NCI-H1417 (cell line): ENCODE data around the gene CCDC178.
A peak's percentile ranks its signal among the peaks of the same experiment; 100 is the strongest.

Source experiments
- DNase-seq, 3 experiments: peaks; one replicate each; lab custom pipeline; 2025; lab: John Stamatoyannopoulos, UW

CCDC178 gene

DNA sequence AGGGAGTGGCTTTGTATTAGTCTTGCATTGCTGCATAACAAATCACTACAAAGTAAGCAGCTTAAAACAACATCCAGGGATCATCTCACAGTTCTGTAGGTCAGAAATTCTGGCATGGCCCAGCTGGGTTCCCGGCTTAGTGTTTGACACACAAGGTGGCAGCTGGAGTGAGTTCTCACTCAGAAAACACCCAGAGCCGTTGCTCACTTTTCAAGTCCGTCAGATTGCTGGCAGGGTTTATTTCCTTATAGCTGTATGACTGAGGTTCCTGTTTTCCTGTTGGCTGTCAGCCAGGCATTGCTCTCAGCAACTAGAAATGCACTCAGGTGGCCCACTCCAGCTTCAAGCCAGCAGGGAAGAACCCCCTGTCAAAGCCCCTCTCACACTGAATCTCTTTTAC is 324.1 kb downstream of the CCDC178 start:
- DNase-seq: peak; percentile 4 to 38 (median 30)

DNA sequence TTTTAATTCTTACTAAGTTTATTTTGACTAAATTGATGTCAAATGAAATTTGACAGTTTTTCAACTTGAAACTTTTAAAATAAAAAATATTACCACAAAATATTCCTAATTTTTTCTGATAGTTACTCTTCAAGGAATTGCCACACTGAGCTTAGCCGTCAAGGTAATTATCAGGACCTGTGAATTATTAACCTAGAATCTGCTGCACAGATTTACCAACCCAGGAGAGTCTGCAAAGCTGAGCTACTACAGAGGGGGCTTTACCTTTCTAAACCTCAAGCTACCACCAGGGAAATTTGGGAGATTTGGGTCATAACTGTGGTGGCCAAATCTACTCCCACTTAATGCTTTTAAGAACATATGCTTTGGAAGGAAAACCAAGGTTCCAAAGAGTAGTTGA is 324.6 kb downstream of the CCDC178 start:
- no peak for DNase-seq

DNA sequence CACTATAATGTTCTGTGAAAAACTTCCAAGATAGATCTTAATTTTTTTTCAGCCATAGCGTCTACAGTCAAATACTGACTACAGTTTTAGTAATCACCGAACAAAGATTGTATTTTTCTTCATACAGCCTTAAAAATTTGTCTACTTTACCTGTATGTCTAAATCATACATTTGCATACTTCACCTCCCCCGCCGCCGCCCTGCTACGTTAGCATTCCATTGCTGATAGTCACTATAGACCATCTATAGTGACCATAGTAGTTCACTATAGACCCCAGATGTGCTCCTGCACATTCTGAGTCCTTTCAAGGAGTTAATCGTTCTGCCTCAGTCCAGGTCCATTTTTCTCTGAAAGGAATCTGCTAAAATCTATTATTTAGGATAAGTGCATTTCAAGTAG is 325.0 kb downstream of the CCDC178 start:
- no peak for DNase-seq

DNA sequence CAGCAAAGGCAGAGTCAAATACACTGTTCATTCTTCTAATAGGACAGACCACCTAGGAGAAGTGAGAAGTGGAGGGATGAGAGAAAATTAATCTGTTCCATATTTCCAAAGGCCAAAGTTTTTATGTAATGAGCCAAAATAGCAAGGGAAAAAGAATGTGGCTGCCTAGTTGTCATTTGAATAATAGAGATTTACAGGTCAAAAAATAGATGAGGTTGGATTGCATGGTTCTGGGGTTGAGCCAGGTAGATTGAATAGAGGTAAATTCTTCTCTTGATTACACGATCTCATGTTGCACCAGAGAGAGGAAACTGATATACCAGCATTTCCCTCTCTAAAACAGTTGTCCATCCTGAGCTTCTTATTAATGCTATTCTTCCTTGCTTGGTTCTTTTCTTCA is 325.8 kb downstream of the CCDC178 start:
- DNase-seq: no peak

DNA sequence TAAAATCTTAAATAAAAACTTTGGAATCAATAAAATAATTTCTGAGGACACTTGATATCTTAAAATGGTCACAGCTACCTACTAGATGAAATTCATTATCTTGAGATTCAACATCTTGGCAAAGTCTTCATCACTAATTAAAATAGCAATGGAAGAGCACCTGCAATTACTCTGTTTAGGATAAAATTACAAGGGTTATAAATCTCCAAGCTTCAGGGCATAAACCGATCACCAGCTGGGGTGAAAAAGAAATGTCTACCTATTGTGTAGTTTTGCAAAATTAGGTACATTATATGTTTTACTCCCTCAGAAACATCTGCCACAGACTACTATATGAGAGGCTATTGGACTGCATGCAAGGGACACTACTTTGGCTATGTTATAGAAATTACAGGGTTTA is 327.1 kb downstream of the CCDC178 start:
- peak in 1 of 3 experiments; percentile 65 for DNase-seq

DNA sequence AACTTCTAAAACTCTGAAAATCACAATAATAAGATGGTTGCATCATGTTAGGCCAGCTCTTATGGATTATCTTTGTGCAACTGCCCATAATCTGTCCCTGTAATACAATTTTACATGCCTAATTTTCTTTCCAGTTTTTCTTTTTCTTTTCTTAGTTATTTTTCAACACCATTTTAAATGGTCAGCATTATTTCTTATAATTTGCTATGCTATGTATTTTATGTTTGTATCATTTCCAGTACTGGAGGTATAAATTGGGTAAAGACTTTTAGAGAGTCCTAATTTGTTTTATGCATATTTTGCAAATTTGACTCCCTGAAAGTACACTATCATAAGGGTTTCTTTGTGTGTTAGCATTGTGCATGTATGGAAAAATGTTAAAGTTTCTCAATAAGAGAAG is 333.0 kb downstream of the CCDC178 start:
- DNase-seq: no peak

DNA sequence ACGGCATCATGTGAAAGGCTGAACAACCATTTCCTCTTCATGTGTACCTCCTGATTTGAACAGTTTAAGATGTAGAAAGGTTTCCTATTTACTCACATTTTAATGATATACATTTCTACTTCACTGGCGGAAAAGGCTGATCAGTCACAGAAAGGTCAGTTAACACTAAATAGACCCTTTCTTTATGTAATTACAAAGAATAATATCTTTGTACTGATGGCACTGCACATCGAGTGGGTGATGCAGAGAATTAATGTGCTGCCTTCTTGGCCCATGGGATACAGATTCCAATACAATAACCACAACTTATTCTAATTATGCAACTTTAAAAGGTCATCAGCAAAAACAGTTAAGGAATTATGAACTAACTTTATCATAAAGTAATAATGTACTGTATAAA is 339.2 kb downstream of the CCDC178 start:
- no peak for DNase-seq

DNA sequence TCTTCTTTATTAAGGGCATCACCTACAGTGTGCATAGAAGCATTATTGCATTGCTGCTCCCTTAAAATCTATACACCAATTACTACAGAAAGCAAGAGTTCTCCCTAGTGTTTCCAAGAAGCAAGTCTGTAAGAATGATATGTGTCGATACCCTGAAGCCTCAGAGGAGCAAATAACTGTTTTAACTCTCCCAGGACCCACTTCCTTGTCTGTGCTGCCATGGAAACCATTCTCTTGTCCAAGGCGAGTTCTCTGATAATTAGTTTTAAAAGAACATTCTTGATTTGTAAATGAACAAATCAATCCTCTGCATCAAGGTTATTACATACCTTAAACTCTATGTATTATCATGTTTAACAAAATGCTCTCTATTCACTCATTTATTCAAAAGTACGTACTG is 340.9 kb downstream of the CCDC178 start:
- DNase-seq: no peak

DNA sequence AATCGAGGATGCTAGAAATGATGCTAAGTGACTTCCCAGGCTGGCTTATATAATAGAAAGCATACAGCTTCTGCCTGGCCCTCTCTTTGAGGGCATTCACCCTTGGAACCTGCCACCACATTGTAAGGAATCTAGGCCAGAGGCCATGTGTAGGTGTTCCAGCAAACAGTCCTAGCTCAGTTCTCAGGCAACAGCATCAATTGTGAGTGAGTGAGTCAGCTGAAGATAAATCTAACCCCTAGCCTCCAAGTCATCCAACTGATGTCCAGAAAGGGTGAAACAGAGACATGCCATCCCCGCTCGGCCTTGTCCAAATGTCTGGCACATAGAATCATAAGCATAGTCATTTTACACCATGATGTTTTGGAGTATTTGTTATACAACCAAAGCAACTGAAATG is 343.4 kb downstream of the CCDC178 start:
- DNase-seq: no peak

DNA sequence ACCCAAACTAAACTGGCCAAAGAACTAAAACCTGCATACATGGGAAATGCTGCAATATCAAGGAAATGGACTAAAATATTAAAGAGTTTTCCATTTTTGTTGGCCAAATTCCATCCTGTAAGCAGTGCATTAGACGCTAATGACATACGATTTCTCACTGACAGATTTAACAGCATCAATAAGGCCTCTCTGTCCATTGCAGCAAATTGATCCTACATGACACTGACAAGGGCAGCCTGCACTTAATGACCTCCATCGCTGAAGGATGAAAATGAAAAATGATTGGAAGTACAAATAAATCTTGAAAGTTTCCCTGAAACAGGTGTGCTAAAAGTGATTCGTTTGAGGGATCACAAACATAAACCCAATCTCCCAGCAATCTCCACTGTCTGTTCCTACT is 350.1 kb downstream of the CCDC178 start:
- DNase-seq: peak in 1 of 3 experiments; percentile 17

DNA sequence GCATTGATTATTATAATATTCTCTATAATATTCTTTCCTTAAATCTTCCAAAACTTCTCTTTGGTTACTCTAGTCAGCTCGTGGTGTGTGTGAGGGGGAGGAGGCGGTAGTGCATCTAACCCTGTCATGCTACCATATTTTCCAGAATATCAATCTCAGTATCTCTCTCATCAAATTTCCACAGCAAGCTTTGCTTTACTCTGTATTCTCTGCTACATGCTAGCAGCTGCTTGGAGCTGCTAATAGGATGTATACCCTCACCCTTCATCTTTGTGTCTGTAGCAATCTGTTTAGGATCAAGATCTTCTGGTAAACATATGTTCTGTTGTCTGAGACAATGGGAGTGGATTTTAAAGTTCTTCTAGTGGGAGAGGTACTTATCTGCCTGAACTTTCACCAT is 363.9 kb downstream of the CCDC178 start:
- no peak for DNase-seq

DNA sequence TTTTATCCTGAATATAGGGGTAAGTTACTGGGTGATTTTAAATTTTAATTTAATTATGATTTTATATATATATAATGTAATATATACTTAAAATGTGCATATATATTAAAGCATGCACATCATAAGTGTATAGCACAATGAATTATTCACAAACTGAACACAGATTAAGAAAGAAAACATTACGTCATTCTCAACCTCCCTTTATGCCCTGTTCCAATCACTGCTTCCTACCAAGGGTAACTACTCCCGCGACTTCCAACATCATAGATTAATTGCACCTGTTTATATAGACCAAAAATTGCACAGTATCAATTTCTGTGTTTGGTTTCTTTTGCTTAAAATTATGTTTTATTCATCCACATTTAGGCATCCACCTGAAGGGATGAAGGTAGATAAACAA is 366.4 kb downstream of the CCDC178 start:
- no peak for DNase-seq

DNA sequence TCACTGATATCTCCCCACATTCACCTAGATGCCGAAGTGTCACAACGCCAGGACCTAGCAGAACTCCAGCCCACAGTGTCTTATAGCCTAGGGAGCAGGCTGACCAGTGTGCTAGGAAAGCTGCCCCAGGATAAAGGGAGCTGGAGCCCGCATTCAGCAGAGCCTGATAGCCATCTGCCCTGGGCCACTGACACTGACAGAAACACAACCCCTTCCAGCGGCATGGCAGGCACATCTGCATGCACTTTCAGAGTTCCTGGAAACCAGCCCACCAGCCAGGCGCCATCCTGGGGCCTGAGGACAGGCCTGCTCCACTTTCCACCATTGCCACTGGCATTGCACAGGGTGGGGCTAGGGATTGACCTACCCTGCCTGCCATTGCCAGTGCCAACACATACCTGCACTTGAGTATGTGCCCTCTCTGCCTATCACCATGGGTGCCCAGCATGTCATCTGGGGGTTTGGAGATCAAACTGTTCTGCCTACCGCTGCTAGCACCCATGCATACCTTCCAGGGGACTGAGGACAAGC is 377.6 kb downstream of the CCDC178 start:
- no peak for DNase-seq

DNA sequence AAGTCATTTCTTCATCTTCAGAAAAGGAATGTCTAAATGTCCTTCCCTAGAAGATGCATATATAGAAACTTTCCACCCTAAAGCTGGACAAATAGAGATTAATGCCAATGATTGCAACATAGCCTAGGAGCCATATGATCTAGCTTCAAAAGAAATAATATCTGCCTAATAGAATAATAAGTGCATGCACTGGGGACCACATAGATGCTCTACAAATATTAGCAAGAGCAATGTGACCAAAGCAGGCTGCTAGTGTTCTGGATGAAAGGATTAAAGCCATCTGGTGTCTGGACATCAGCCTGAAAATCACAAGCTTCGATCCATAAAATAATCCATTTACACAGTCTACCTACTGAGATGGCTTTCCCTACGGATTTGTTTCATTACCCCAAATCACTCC is 387.6 kb downstream of the CCDC178 start:
- peak in 1 of 3 experiments; percentile 35 for DNase-seq

DNA sequence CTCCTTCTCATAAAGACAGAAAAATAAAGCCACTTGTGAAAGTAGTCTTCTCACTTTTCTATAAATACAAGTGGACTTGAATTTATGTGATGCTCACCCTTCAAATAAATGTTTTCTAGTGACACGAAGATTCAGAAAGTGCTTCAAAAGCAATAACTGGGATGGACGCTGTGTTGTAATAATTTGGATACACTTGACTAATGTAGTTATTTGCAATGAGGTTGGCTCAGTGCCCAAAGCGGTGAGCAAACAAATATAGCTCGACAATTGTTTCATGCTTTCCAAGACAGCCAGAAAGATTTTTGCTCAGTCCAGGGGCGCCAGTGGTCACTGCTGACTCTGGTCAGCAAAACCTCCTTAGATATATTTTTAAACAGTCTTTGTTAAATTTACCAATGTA is 389.1 kb downstream of the CCDC178 start:
- DNase-seq: peak; percentile 85 to 98 (median 87)

DNA sequence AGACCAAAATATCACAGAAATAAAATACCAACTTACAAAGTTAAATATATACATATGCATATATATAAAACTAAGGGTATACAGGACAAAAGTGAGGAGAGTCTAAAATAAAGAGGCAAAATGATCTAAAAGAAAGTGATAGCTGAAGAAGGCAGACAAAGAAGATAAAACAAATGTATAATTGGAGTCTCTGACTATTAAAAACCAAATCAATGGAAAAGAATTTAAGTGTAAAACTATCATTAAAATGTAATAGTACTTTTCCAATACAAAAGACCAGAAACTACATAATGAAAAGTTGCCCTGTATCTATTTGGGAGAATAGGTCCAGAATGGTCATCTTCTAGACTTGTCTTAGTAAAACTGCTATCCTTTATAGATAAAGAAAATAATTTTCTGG is 400.3 kb downstream of the CCDC178 start:
- no peak for DNase-seq

DNA sequence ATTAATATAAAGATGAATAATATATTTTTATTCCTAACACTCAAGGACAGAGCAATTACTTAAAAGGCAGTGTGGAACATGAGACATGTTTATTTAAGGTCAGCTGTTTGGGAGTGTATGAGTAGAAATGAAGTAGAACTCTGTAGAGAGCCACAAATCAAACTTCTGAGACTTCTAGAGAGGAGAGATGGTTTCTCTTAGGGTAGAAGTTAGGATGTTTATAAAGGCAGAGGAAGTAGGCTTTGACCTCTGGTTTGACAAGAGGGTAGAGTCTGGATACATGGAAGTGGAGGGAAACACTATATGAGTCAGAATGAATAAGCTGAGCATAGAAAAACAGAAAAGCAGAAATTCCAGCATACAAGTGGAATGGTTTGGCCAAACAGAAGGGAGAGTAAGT is 405.6 kb downstream of the CCDC178 start:
- no peak for DNase-seq

DNA sequence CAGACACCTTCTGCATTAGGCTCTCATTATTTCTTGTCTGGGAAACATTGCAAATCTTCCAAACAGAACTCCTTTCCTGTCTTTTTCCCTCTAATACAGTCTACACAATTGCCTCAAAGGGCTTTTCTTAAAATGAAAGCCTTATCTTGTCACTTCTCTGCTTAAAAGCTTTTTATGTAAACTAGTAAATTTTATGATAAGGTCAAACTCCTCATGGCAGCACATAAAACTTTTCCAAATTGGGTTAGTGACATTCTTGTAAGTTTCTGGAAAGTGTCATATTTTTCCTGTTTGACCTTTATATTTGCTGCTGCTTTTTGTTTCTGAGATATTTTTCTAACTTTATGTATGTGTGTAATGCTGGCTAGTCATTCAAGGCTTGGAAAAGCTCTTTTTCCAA is 406.3 kb downstream of the CCDC178 start:
- DNase-seq: no peak

DNA sequence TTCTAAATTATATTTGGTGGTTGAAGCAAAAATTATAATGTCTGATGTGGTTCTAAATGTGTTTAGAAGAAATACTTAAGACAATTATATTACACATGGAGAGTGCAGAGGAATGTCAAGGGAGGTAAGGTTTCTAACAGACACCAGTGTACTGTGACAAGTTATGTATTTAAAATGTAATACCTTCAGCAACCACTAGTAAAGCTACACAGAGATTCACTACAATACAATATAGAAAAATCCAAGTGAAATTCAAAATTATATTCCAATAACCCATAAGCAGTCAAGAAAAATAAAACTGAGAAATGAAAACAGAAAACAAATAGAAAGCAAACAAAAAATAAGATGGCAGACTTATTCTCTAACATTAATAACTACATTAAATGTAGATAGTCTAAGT is 418.2 kb downstream of the CCDC178 start:
- no peak for DNase-seq

DNA sequence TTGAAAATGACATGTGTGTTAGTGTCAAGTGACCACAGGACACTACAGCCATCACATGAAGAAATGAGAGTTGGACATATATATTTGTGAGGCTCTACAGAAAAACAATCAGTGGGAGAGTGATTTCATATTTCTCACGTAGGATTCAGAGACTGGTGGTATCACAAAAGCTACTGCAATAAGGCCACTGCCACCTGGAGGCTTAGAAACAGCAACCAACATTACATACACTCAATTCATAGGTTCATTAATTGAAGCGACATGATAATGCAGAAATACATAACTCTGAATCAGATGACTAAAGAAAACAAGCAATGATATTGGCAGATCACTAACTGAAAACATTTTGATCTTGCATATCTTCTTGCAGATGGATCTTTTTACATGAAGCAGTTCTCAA is 419.6 kb downstream of the CCDC178 start:
- DNase-seq: peak in 1 of 3 experiments; percentile 24

DNA sequence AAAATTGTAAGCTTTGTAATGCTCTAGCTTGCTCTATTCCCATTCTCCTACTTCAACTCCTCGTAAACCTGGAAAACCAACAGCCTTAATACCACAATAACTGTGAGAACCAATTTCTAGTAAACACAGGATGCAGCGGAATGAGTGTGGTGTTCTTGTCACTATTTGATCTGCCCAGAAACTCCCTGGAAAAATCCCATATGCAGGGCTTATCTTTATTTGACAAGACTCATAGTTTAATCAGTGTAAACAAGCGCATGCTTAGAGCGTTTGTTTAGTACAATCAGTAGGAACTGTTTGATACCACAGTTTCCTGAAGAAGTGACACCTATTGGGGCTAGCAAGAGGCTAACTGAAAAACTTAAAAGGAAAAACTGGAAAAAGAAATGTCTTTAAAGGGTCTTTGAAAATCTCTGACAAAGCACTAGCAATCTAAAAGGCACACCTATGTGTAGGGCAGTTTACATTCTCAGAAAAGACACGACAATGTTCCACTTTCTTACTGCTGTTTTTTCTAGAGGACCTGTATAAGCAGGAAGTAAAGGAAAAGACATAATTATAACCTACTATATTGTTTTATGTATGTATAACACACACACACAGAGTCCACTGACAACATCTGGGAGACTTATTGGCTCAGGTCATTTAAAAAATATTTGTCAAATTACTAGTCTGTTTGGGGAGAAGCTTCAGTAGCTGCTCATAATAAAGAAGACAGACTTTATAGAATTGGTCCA is 426.3 kb downstream of the CCDC178 start:
- peak in 1 of 3 experiments; percentile 51 for DNase-seq

DNA sequence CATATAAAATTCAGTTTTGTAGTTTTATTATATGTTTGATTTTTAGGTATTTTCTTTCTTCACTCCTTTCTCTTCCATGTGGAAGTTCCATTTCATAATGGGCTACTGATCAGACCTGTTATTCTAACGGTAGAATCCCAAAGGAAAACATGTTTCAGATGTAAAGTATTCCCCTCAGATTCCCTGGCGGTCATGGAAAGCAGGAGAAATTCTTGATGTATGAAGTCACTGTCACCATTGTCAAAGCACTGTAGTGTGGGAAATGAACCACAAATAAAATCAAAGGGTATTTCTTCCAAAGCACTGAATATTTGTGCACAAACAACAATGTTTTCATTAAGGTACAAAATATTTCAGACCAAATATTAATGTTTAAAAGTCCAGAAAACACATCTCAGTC is 430.4 kb downstream of the CCDC178 start:
- no peak for DNase-seq

DNA sequence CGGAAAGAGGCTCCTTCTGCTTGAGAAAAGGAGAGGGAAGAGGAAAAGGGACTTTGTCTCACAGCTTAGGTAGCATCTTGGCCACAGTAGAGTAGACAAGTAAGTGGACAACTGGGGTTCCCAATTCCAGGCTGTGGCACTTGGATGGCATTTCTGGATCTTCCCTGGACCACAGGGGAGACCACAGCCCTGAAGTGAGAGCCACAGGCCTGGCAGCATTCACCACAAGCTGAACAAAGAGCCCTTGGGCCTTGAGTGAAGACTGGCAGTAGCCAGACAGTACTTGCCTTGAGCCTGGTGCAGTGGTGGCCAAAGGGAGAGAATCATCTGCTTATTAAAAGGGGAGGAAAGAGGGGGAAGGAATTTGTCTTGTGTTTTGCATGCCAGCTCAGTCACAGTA is 441.6 kb downstream of the CCDC178 start:
- no peak for DNase-seq

DNA sequence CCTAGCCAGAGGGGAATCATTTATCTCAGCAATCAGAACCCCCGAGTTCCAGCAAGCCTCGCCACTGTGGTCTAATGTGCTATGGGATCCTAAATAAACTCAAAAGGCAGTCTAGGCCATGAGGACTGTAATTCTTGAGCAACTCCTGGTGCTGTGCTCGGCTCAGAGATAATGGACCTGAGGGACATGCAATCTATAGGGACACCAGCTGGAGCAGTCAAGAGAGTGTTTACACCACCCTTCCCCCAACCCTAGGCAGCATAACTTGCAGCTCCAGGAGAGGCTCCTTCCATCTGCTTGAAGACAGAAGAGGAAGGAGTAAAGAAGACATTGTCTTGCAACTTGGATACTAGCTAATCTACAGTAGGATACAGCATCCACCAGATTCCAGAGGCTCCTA is 442.2 kb downstream of the CCDC178 start:
- no peak for DNase-seq
